ENCODE results near the gene PGM5.
"Not testable (repeated sequence)": the region's sequence is repeated elsewhere in the genome, so short reads cannot be mapped to it uniquely, and the experiment has no call there.

- TF ChIP-seq CTCF (IDR thresholded peaks at IDR 0.05) = peak in 2 of 4 experiments; percentile 6 to 17
- TF ChIP-seq POLR2A (IDR thresholded peaks at IDR 0.05) = not testable (repeated sequence)
These were observed 14.0 kb upstream of the PGM5 start for GRCh38 chr9:68342265-68343025.

Measured in uterus (tissue), 2 donors.